Stomach (tissue), 4 donors: ENCODE results near the gene SAPCD1.

Experiments
- POLR2A ChIP-seq, 4 donors: fragments of 450-650 bp; IDR thresholded peaks; one replicate each; pipeline ENCODE4 v1.6.1; 2016; ENCODE audit warnings: antibody characterized with exemption in 4 of 4, control low read depth in 2 of 4, mild to moderate bottlenecking in 1 of 4, moderate library complexity in 1 of 4
- POLR2AphosphoS5 ChIP-seq, 3 donors: sonication (generic); formaldehyde crosslinking; IDR thresholded peaks; one replicate each; pipeline ENCODE4 v1.6.1; 2016; ENCODE audit warnings: antibody characterized with exemption in 3 of 3
- TF ChIP-seq, protein P1 (sequence below), 7 experiments: fragments of 450-650 bp in 4 of 7; fragments of 200-600 bp in 3 of 7; sonication (generic) in 3 of 7; IDR thresholded peaks; one replicate each; pipeline ENCODE4 v1.5.1; 2016 to 2019; ENCODE audit warnings: antibody characterized with exemption in 7 of 7, control low read depth in 2 of 7, mild to moderate bottlenecking in 1 of 7

DNA sequence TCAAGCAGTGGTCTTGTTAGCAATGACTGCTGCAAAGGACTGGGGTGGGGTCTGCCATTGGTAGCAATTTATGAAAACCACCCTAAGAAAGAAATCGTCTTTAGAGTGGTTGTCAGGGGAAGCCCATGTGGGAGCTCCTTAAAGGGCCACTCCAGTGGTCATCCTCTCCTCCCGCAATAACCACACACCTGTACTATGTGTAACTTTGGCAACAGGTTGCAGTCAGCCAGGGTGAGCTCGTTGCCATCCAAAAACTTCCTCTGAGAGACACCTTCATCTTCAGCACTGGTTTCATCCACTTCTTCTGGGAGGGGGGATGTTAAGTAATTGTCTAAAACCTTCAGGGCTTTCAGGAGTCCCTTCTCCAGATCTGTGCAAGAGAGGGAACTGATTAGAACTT, 30.4 kb upstream of the SAPCD1 start:
- TF ChIP-seq, protein P1, sequence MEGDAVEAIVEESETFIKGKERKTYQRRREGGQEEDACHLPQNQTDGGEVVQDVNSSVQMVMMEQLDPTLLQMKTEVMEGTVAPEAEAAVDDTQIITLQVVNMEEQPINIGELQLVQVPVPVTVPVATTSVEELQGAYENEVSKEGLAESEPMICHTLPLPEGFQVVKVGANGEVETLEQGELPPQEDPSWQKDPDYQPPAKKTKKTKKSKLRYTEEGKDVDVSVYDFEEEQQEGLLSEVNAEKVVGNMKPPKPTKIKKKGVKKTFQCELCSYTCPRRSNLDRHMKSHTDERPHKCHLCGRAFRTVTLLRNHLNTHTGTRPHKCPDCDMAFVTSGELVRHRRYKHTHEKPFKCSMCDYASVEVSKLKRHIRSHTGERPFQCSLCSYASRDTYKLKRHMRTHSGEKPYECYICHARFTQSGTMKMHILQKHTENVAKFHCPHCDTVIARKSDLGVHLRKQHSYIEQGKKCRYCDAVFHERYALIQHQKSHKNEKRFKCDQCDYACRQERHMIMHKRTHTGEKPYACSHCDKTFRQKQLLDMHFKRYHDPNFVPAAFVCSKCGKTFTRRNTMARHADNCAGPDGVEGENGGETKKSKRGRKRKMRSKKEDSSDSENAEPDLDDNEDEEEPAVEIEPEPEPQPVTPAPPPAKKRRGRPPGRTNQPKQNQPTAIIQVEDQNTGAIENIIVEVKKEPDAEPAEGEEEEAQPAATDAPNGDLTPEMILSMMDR (IDR thresholded peaks at IDR 0.05), result no peak
- TF ChIP-seq POLR2A (IDR thresholded peaks at IDR 0.05), result no peak
- no peak for TF ChIP-seq POLR2AphosphoS5 (IDR thresholded peaks at IDR 0.05)
